DMS153 (cell line): Measurements from ENCODE around the gene CARD11.

ENCODE experiments used
- DNase-seq: peaks from one replicate; lab custom pipeline; 2025; lab: John Stamatoyannopoulos, UW

CARD11 gene

GRCh38 chr7:2940466-2940865 is 103.2 kb downstream of the CARD11 start:
- DNase-seq = no peak

- DNase-seq = no peak
Observed at GRCh38 chr7:2939193-2939885, 104.3 kb downstream of the CARD11 start.

GRCh38 chr7:2938514-2939192 is 105.0 kb downstream of the CARD11 start:
- no peak for DNase-seq

GRCh38 chr7:2937701-2938513 is 105.8 kb downstream of the CARD11 start:
- DNase-seq = no peak

- no peak for DNase-seq
Observed at GRCh38 chr7:2936891-2937580, 106.6 kb downstream of the CARD11 start.

GRCh38 chr7:2936301-2936700 is 107.4 kb downstream of the CARD11 start:
- no peak for DNase-seq

GRCh38 chr7:2934984-2935740 is 108.5 kb downstream of the CARD11 start:
- DNase-seq = no peak

GRCh38 chr7:2934211-2934731 is 109.4 kb downstream of the CARD11 start:
- DNase-seq = no peak

- DNase-seq = no peak
Observed at GRCh38 chr7:2932402-2933251, 111.0 kb downstream of the CARD11 start.

- no peak for DNase-seq
Observed at GRCh38 chr7:2931034-2931415, 112.6 kb downstream of the CARD11 start.

GRCh38 chr7:2930310-2931033 is 113.2 kb downstream of the CARD11 start:
- DNase-seq = no peak

GRCh38 chr7:2929321-2930201 is 114.1 kb downstream of the CARD11 start:
- DNase-seq = no peak

GRCh38 chr7:2928613-2929311 is 114.9 kb downstream of the CARD11 start:
- DNase-seq = no peak

- DNase-seq = no peak
Observed at GRCh38 chr7:2928256-2928612, 115.4 kb downstream of the CARD11 start.

GRCh38 chr7:2927592-2927991 is 116.1 kb downstream of the CARD11 start:
- no peak for DNase-seq

GRCh38 chr7:2926896-2927405 is 116.7 kb downstream of the CARD11 start:
- DNase-seq = no peak

- no peak for DNase-seq
Observed at GRCh38 chr7:2926120-2926895, 117.4 kb downstream of the CARD11 start.
